Stomach (tissue), 9 donors: ENCODE results near the gene TMEM79. TPM values are rescaled to one million over a fixed set of nuclear protein-coding genes. Genes with fewer than 3 reads are reported as not detected.

Experiments
- DNase-seq, 2 donors: peaks; one replicate each; pipeline versions ENCODE4 v3.0.0 to v3.0.0-alpha.2; 2013 to 2019
- H3K27ac ChIP-seq, 5 donors: fragments of 200-600 bp in 4 of 5; sonication (generic) in 4 of 5; one replicate each; pipeline ENCODE4 v1.5.1; 2013 to 2019; ENCODE audit warnings: mild to moderate bottlenecking in 1 of 5, moderate library complexity in 1 of 5
- H3K27me3 ChIP-seq, 3 donors: fragments of 200-600 bp; sonication (generic); one replicate each; pipeline ENCODE4 v1.5.1; 2017 to 2019; ENCODE audit warnings: mixed run types in 1 of 3
- H3K36me3 ChIP-seq, 4 donors: fragments of 200-600 bp; sonication (generic); 1 replicate in 3 of 4; 2 replicates in 1 of 4; pipeline ENCODE4 v1.5.1; 2016 to 2019
- H3K4me1 ChIP-seq, 4 donors: fragments of 200-600 bp; sonication (generic); one replicate each; pipeline ENCODE4 v1.5.1; 2016 to 2019
- H3K4me3 ChIP-seq, 4 donors: fragments of 200-600 bp; sonication (generic) in 3 of 4; one replicate each; pipeline ENCODE4 v1.5.1; 2016 to 2019; ENCODE audit warnings: mild to moderate bottlenecking in 1 of 4
- H3K9me3 ChIP-seq, 4 donors: fragments of 200-600 bp; sonication (generic); one replicate each; pipeline ENCODE4 v1.5.1; 2016 to 2019
- CTCF ChIP-seq, 7 experiments: fragments of 450-650 bp in 4 of 7; fragments of 200-600 bp in 3 of 7; sonication (generic) in 3 of 7; IDR thresholded peaks; one replicate each; pipeline ENCODE4 v1.5.1; 2016 to 2019; ENCODE audit warnings: antibody characterized with exemption in 7 of 7, control low read depth in 2 of 7, mild to moderate bottlenecking in 1 of 7
- EP300 ChIP-seq: sonication (generic); formaldehyde crosslinking; IDR thresholded peaks from one replicate; pipeline ENCODE4 v1.6.1; 2017; ENCODE audit warnings: antibody characterized with exemption
- POLR2A ChIP-seq, 4 donors: fragments of 450-650 bp; IDR thresholded peaks; one replicate each; pipeline ENCODE4 v1.6.1; 2016; ENCODE audit warnings: antibody characterized with exemption in 4 of 4, control low read depth in 2 of 4, mild to moderate bottlenecking in 1 of 4, moderate library complexity in 1 of 4
- POLR2AphosphoS5 ChIP-seq, 3 donors: sonication (generic); formaldehyde crosslinking; IDR thresholded peaks; one replicate each; pipeline ENCODE4 v1.6.1; 2016; ENCODE audit warnings: antibody characterized with exemption in 3 of 3
- WGBS, 5 donors: extraction: QIAGEN DNeasy Blood & Tissue Kit in 3 of 5; methylation state at CpG; one replicate each; pipeline versions ENCODE4 v1.1.5 to v1.1.7; 2013 to 2018; 5-methylcytosine and 5-hydroxymethylcytosine counted together
- intact Hi-C: fragments of 100-400 bp; cut with DNase I; formaldehyde crosslinking; loops from one replicate; pipeline ENCODE4 v1.15.1; 2023; ENCODE audit warnings: low total_unique reads
- polyA plus RNA-seq, 3 donors: library from polyadenylated mRNA; stranded (reverse); fragments of 200-250 nt; gene quantifications; one replicate each; pipeline ENCODE4 v1.2.3, GENCODE V29; 2013
- total RNA-seq, 5 donors: library from RNA; depleted of rRNA; stranded (reverse); fragments of >200 nt; gene quantifications; one replicate each; pipeline versions ENCODE4 v1.1.0 to v1.2.3, GENCODE V29; 2014 to 2016
- donor health status: healthy with polysubstance abuse.
- donor health status: Bipolar disorder and iron deficiency.
- donor health status: healthy.

Gene TMEM79
- total and polyA plus RNA-seq, 8 donors, result 1.1 to 24.9 (median 2.9) TPM; not detected in 1

DNA sequence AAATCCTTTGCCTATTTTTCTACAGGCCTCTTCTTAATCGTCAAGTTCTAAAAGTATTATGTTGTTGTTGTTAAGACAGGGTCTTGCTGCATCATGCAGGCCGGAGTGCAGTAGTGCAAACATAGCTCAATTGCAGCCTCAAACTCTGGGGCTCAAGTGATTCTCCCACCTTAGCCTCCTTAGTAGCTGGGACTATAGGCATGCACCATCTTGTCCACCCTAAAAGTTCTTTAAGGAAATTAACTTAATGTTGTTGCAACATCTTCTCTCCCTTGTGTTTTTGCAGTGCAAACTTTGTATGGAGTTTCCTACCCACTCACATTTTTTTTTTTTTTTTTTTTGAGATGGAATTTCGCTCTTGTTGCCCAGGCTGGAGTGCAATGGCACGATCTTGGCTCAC is 19.1 kb downstream of the TMEM79 start:
- intact Hi-C loops, result no loop called here
- Histone ChIP-seq H3K4me3 (no peak overlapping the region), H3K9me3 (no peaks in the 10 kb centered on the region), H3K27ac (no peak overlapping the region), H3K4me1 (no peaks in the 10 kb centered on the region), H3K36me3 (peaks cover 17 to 45% (median 43%) of the 10 kb centered on the region in 4 donors), H3K27me3 (no peaks in the 10 kb centered on the region)
- no peak for TF ChIP-seq CTCF (IDR thresholded peaks at IDR 0.05)
- no peak for TF ChIP-seq EP300
- no peak for TF ChIP-seq POLR2AphosphoS5 (IDR thresholded peaks at IDR 0.05)
- no peak for TF ChIP-seq POLR2A (IDR thresholded peaks at IDR 0.05)
- DNase-seq, result no peak
- WGBS, 5 donors, result 93 to 97% (median 95%) methylated on average over 3 to 4 of the region's 4 CpGs

DNA sequence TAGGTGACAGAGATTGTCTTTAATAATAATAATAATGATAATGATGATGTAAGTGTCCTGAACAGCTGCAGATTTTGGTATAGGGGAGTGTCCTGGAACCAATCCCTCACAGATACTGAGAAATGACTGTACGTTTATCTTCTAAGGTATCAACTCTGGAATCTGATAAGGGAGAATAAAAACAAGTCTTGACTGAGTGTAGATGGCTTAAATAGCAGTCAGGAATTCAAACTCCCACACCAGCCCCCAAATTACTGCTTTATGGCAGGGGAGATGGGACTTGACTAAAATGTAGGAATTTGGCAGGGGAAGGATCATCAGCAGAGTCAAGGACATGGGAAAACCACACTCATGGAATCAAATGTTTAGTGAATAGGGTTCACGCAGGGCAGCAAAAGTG is 21.1 kb downstream of the TMEM79 start:
- Histone ChIP-seq H3K36me3 (peaks cover 37 to 65% (median 63%) of the 10 kb centered on the region in 4 donors), H3K4me1 (no peaks in the 10 kb centered on the region), H3K9me3 (no peaks in the 10 kb centered on the region), H3K27ac (no peak overlapping the region), H3K4me3 (no peak overlapping the region), H3K27me3 (no peaks in the 10 kb centered on the region)
- intact Hi-C loops, result no loop called here
- no peak for DNase-seq
- WGBS, 5 donors, result 65 to 81% (median 77%) methylated on average over 2 of the region's 2 CpGs
- no peak for TF ChIP-seq EP300
- TF ChIP-seq POLR2AphosphoS5 (IDR thresholded peaks at IDR 0.05), result no peak
- no peak for TF ChIP-seq CTCF (IDR thresholded peaks at IDR 0.05)
- no peak for TF ChIP-seq POLR2A (IDR thresholded peaks at IDR 0.05)

GRCh38 chr1:156308078-156308477 is 24.0 kb downstream of the TMEM79 start:
- intact Hi-C loops, result no loop called here
- DNase-seq, result no peak
- Histone ChIP-seq H3K9me3 (no peaks in the 10 kb centered on the region), H3K4me1 (no peaks in the 10 kb centered on the region), H3K4me3 (no peak overlapping the region), H3K27me3 (no peaks in the 10 kb centered on the region), H3K27ac (no peak overlapping the region), H3K36me3 (peaks cover 49 to 94% (median 91%) of the 10 kb centered on the region in 4 donors)
- TF ChIP-seq POLR2AphosphoS5 (IDR thresholded peaks at IDR 0.05) (no peak), EP300 (no peak), POLR2A (IDR thresholded peaks at IDR 0.05) (no peak), CTCF (IDR thresholded peaks at IDR 0.05) (no peak)

GRCh38 chr1:156310962-156311361 is 26.8 kb downstream of the TMEM79 start:
- Histone ChIP-seq H3K4me3 (no peak overlapping the region), H3K27me3 (no peaks in the 10 kb centered on the region), H3K36me3 (peaks cover 74 to 100% (median 100%) of the 10 kb centered on the region in 4 donors), H3K4me1 (no peaks in the 10 kb centered on the region), H3K9me3 (no peaks in the 10 kb centered on the region), H3K27ac (no peak overlapping the region)
- WGBS, 5 donors, result 72 to 90% (median 86%) methylated on average over 6 of the region's 6 CpGs
- intact Hi-C loops, result no loop called here
- DNase-seq, result no peak
- no peak for TF ChIP-seq POLR2A (IDR thresholded peaks at IDR 0.05)

DNA sequence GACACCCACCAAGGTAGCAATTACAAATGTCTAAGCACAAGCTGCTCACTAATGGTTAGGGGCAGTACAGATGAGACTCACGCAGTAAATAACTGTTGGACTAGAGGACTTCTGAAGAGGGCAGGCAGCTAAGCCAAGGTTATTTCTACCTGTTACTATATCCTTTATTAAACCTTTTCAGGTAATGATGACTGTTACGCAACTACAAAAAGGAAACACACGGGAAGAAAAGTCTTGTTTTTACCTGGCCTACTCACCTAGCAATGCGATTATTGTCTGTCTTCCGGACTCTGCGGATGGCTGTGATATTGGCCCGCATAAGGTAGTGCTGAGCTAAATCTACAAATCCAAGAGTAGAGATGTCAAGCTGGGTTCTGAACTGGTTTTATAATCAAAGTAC is 32.8 kb downstream of the TMEM79 start:
- TF ChIP-seq EP300 (no peak), CTCF (IDR thresholded peaks at IDR 0.05) (no peak), POLR2AphosphoS5 (IDR thresholded peaks at IDR 0.05) (no peak), POLR2A (IDR thresholded peaks at IDR 0.05) (no peak)
- intact Hi-C loops, result no loop called here
- Histone ChIP-seq H3K27me3 (no peaks in the 10 kb centered on the region), H3K27ac (no peak overlapping the region), H3K4me3 (no peak overlapping the region), H3K4me1 (no peaks in the 10 kb centered on the region), H3K9me3 (no peaks in the 10 kb centered on the region), H3K36me3 (peaks cover 83 to 100% (median 100%) of the 10 kb centered on the region in 4 donors)
- no peak for DNase-seq
- 83 to 93% (median 91%) methylated on average over 7 of the region's 7 CpGs for WGBS, 5 donors
